Measurements from ENCODE around the gene CACNA1F.

- TF ChIP-seq CTCF (conservative IDR thresholded peaks at IDR 0.05) (no peak), EZH2 (IDR thresholded peaks at IDR 0.05; ENCODE audit: low read depth) (no peak)
Measured at GRCh38 chrX:49174723-49175122, 58.4 kb downstream of the CACNA1F start.
